ENCODE results near the gene TATDN3.
"Not testable (repeated sequence)": the region's sequence is repeated elsewhere in the genome, so short reads cannot be mapped to it uniquely, and the experiment has no call there.

The TATDN3 gene

GRCh38 chr1:212825798-212826452 lies 34.2 kb downstream of the TATDN3 start:
- WGBS, 2 experiments: 94 to 95% methylated on average over 6 of the region's 6 CpGs
- Histone ChIP-seq H3K9me3 (ENCODE audit: control insufficient read depth, low read length) (no peaks in the 10 kb centered on the region), H3K36me3 (ENCODE audit: control insufficient read depth, insufficient read depth, low read length) (no peaks in the 10 kb centered on the region), H3K4me3 (ENCODE audit: insufficient read depth, low read depth, low read length) (no peak overlapping the region), H3K27me3 (ENCODE audit: control insufficient read depth, insufficient read depth, low read length, poor library complexity, severe bottlenecking) (no peaks in the 10 kb centered on the region), H3K4me1 (ENCODE audit: control insufficient read depth, insufficient read depth, low read length) (no peaks in the 10 kb centered on the region), H3K27ac (ENCODE audit: insufficient read depth, low read depth, low read length, poor library complexity, severe bottlenecking) (no peak overlapping the region)

GRCh38 chr1:212827171-212827776 lies 35.6 kb downstream of the TATDN3 start:
- no peaks in the 10 kb centered on the region for H3K4me1 ChIP-seq (ENCODE audit: control insufficient read depth, insufficient read depth, low read length)
- no peak overlapping the region for H3K27ac ChIP-seq (ENCODE audit: insufficient read depth, low read depth, low read length, poor library complexity, severe bottlenecking)
- H3K4me3 ChIP-seq (ENCODE audit: insufficient read depth, low read depth, low read length): no peak overlapping the region
- WGBS, 2 experiments: 89 to 97% methylated on average over 2 to 3 of the region's 4 CpGs
- H3K9me3 ChIP-seq (ENCODE audit: control insufficient read depth, low read length): no peaks in the 10 kb centered on the region
- no peaks in the 10 kb centered on the region for H3K36me3 ChIP-seq (ENCODE audit: control insufficient read depth, insufficient read depth, low read length)
- H3K27me3 ChIP-seq (ENCODE audit: control insufficient read depth, insufficient read depth, low read length, poor library complexity, severe bottlenecking): no peaks in the 10 kb centered on the region

- H3K9me3 ChIP-seq (ENCODE audit: control insufficient read depth, low read length): no peaks in the 10 kb centered on the region
- no peaks in the 10 kb centered on the region for H3K27me3 ChIP-seq (ENCODE audit: control insufficient read depth, insufficient read depth, low read length, poor library complexity, severe bottlenecking)
- H3K4me1 ChIP-seq (ENCODE audit: control insufficient read depth, insufficient read depth, low read length): no peaks in the 10 kb centered on the region
- no peak overlapping the region for H3K4me3 ChIP-seq (ENCODE audit: insufficient read depth, low read depth, low read length)
- H3K36me3 ChIP-seq (ENCODE audit: control insufficient read depth, insufficient read depth, low read length): no peaks in the 10 kb centered on the region
- WGBS, 2 experiments: 90 to 97% methylated on average over 5 of the region's 5 CpGs
- H3K27ac ChIP-seq (ENCODE audit: insufficient read depth, low read depth, low read length, poor library complexity, severe bottlenecking): no peak overlapping the region
Measured at GRCh38 chr1:212827831-212828278, 36.2 kb downstream of the TATDN3 start.

GRCh38 chr1:212828395-212828794 lies 36.7 kb downstream of the TATDN3 start:
- H3K27me3 ChIP-seq (ENCODE audit: control insufficient read depth, insufficient read depth, low read length, poor library complexity, severe bottlenecking): no peaks in the 10 kb centered on the region
- H3K36me3 ChIP-seq (ENCODE audit: control insufficient read depth, insufficient read depth, low read length): no peaks in the 10 kb centered on the region
- WGBS, 2 experiments: 89 to 93% methylated on average over 1 of the region's 2 CpGs
- no peaks in the 10 kb centered on the region for H3K9me3 ChIP-seq (ENCODE audit: control insufficient read depth, low read length)
- no peak overlapping the region for H3K4me3 ChIP-seq (ENCODE audit: insufficient read depth, low read depth, low read length)
- no peaks in the 10 kb centered on the region for H3K4me1 ChIP-seq (ENCODE audit: control insufficient read depth, insufficient read depth, low read length)
- H3K27ac ChIP-seq (ENCODE audit: insufficient read depth, low read depth, low read length, poor library complexity, severe bottlenecking): no peak overlapping the region

- H3K4me3 ChIP-seq (ENCODE audit: insufficient read depth, low read depth, low read length); H3K9me3 ChIP-seq (ENCODE audit: control insufficient read depth, low read length); H3K27ac ChIP-seq (ENCODE audit: insufficient read depth, low read depth, low read length, poor library complexity, severe bottlenecking); H3K4me1 ChIP-seq (ENCODE audit: control insufficient read depth, insufficient read depth, low read length); H3K27me3 ChIP-seq (ENCODE audit: control insufficient read depth, insufficient read depth, low read length, poor library complexity, severe bottlenecking); H3K36me3 ChIP-seq (ENCODE audit: control insufficient read depth, insufficient read depth, low read length): not testable (repeated sequence)
- 87% methylated on average over 8 of the region's 8 CpGs for WGBS, 2 experiments
Measured at GRCh38 chr1:212833211-212834207, 41.8 kb downstream of the TATDN3 start.

- Histone ChIP-seq H3K27ac (ENCODE audit: insufficient read depth, low read depth, low read length, poor library complexity, severe bottlenecking) (no peak overlapping the region), H3K36me3 (ENCODE audit: control insufficient read depth, insufficient read depth, low read length) (no peaks in the 10 kb centered on the region), H3K9me3 (ENCODE audit: control insufficient read depth, low read length) (no peaks in the 10 kb centered on the region), H3K4me1 (ENCODE audit: control insufficient read depth, insufficient read depth, low read length) (no peaks in the 10 kb centered on the region), H3K27me3 (ENCODE audit: control insufficient read depth, insufficient read depth, low read length, poor library complexity, severe bottlenecking) (no peaks in the 10 kb centered on the region), H3K4me3 (ENCODE audit: insufficient read depth, low read depth, low read length) (no peak overlapping the region)
- 92% methylated on average over 4 of the region's 5 CpGs for WGBS, 2 experiments
Measured at GRCh38 chr1:212838145-212838544, 46.5 kb downstream of the TATDN3 start.

- H3K9me3 ChIP-seq (ENCODE audit: control insufficient read depth, low read length); H3K4me3 ChIP-seq (ENCODE audit: insufficient read depth, low read depth, low read length); H3K4me1 ChIP-seq (ENCODE audit: control insufficient read depth, insufficient read depth, low read length); H3K36me3 ChIP-seq (ENCODE audit: control insufficient read depth, insufficient read depth, low read length); H3K27ac ChIP-seq (ENCODE audit: insufficient read depth, low read depth, low read length, poor library complexity, severe bottlenecking); H3K27me3 ChIP-seq (ENCODE audit: control insufficient read depth, insufficient read depth, low read length, poor library complexity, severe bottlenecking): not testable (repeated sequence)
- WGBS, 2 experiments: 83 to 85% methylated on average over 3 of the region's 3 CpGs
Measured at GRCh38 chr1:212844521-212844920, 52.8 kb downstream of the TATDN3 start.

- no peak within 1 kb of the TSS for H3K27ac ChIP-seq (ENCODE audit: insufficient read depth, low read depth, low read length, poor library complexity, severe bottlenecking)
- 96% methylated on average over 4 of the region's 4 CpGs for WGBS, 2 experiments
Measured at GRCh38 chr1:212847549-212847948, 55.9 kb downstream of the TATDN3 start, which contains the start of gene SPATA45. SPATA45 (minus strand) TSS chr1:212847649; CDS start chr1:212836149, 11,500 bp downstream.

GRCh38 chr1:212852105-212852688 lies 60.5 kb downstream of the TATDN3 start:
- Histone ChIP-seq H3K4me3 (ENCODE audit: insufficient read depth, low read depth, low read length) (no peak overlapping the region), H3K27ac (ENCODE audit: insufficient read depth, low read depth, low read length, poor library complexity, severe bottlenecking) (no peak overlapping the region), H3K4me1 (ENCODE audit: control insufficient read depth, insufficient read depth, low read length) (no peaks in the 10 kb centered on the region), H3K9me3 (ENCODE audit: control insufficient read depth, low read length) (no peaks in the 10 kb centered on the region), H3K27me3 (ENCODE audit: control insufficient read depth, insufficient read depth, low read length, poor library complexity, severe bottlenecking) (no peaks in the 10 kb centered on the region), H3K36me3 (ENCODE audit: control insufficient read depth, insufficient read depth, low read length) (no peaks in the 10 kb centered on the region)
- 71 to 72% methylated on average over 4 to 5 of the region's 5 CpGs for WGBS, 2 experiments

More at GRCh38 chr1:212847549-212847948, 55.9 kb downstream of the TATDN3 start, which contains the start of gene SPATA45:
- no peaks in the 10 kb centered on the region for H3K4me1 ChIP-seq (ENCODE audit: control insufficient read depth, insufficient read depth, low read length)
- no peaks in the 10 kb centered on the region for H3K9me3 ChIP-seq (ENCODE audit: control insufficient read depth, low read length)
- no peaks in the 10 kb centered on the region for H3K27me3 ChIP-seq (ENCODE audit: control insufficient read depth, insufficient read depth, low read length, poor library complexity, severe bottlenecking)
- H3K36me3 ChIP-seq (ENCODE audit: control insufficient read depth, insufficient read depth, low read length): no peaks in the 10 kb centered on the region
- no peak within 1 kb of the TSS for H3K4me3 ChIP-seq (ENCODE audit: insufficient read depth, low read depth, low read length)

Data from ectodermal cell (in vitro differentiated cells).